Loucy (cell line): ENCODE data around the gene ZNF80.

Source experiments
- EZH2phosphoT487 ChIP-seq: fragments of 200-600 bp; IDR thresholded peaks from 2 replicates; pipeline ENCODE4 v1.6.1; 2018; ENCODE audit warnings: antibody characterized with exemption, mild to moderate bottlenecking, moderate library complexity, borderline replicate concordance
- TF ChIP-seq, protein P1 (sequence below): fragments of 200-600 bp; sonication (generic); conservative IDR thresholded peaks from 2 replicates; pipeline ENCODE4 v1.5.1; 2014; ENCODE audit warnings: mild to moderate bottlenecking, antibody characterized with exemption, low read length

DNA sequence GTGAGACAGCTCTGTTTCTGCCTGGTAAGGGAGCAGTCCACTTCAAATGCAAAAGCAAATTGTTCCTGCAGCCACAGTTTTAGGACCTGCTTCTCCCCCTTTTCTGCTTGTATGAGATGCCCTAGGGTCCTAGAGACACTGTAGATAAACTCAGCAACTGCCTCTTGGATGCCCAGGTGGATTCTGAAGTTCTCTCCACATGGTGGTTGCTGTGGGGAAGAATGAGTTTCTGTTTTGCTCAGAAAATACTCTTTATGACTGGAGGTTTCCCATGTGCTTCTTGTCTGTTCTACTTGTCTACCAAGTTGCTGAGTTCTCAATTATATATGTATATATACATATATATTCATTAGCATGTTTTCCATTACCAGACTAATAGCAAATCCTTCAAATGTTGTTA lies 5.6 kb upstream of the ZNF80 start:
- TF ChIP-seq, protein P1, sequence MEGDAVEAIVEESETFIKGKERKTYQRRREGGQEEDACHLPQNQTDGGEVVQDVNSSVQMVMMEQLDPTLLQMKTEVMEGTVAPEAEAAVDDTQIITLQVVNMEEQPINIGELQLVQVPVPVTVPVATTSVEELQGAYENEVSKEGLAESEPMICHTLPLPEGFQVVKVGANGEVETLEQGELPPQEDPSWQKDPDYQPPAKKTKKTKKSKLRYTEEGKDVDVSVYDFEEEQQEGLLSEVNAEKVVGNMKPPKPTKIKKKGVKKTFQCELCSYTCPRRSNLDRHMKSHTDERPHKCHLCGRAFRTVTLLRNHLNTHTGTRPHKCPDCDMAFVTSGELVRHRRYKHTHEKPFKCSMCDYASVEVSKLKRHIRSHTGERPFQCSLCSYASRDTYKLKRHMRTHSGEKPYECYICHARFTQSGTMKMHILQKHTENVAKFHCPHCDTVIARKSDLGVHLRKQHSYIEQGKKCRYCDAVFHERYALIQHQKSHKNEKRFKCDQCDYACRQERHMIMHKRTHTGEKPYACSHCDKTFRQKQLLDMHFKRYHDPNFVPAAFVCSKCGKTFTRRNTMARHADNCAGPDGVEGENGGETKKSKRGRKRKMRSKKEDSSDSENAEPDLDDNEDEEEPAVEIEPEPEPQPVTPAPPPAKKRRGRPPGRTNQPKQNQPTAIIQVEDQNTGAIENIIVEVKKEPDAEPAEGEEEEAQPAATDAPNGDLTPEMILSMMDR, result no peak
- TF ChIP-seq EZH2phosphoT487, result no peak
